Urothelium cell line (cell line): ENCODE measurements around the gene FBXO28.

Experiments
- DNase-seq: peaks from one replicate; pipeline ENCODE4 v3.0.0; 2011; ENCODE audit warnings: low spot score, mixed read lengths
- FAIRE-seq: peaks from 2 replicates; lab custom pipeline; 2011; peaks lifted over from hg19 to GRCh38; lab: Jason Lieb, UNC

The FBXO28 gene

DNA sequence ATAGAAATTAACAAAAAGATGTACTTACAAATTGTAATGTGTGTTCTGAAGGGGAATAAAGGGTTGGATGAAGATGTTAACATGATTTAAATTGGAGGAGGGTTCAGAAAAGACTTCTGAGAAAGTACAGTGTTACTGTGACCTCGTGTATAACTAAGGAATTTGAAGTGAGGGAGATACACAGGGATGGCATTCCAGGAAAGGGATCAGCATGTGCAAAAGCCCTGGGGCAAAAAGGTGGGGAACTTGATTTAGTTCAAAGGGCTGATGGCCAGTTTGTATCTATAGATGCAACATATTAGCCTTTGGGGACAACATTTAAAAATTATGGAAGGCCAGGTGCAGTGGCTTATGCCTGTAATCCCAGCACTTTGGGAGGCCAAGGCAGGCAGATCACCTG is 35.8 kb downstream of the FBXO28 start:
- DNase-seq (no peak), FAIRE-seq (no peak)

DNA sequence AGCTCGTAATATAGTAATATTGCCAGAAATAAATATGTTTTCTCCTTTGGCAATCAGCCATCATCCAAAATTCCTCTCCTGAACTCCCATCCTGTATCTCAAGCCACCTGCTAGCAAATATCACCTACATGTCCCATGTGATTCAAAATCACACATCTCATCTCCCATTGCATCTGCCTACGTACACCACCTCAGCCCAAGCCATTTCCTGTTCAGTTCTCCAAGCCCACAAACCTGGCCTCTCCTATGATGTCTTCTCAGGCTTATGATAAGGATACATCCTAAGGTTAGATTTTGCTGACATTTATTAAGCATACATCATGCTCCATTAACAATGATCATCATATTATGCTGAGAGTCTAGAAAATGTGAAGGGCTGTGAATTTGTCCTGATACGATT is 37.2 kb downstream of the FBXO28 start:
- FAIRE-seq, result no peak
- DNase-seq, result no peak

DNA sequence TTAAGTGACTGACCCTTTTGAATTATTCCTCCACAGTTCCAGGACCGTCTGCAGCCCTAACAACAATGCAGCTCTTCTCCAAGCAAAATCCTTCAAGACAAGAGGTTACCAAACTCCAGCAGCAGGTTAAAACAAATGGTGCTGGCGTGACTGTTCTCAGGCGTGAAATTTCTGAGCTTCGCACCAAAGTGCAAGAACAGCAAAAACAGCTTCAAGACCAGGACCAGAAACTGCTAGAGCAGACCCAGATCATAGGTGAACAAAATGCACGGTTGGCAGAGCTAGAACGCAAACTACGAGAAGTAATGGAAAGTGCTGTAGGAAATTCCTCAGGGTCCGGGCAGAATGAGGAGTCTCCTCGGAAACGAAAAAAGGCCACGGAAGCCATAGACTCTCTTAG is 43.4 kb downstream of the FBXO28 start:
- DNase-seq (no peak), FAIRE-seq (no peak)

GRCh38 chr1:224159541-224159940 is 45.6 kb downstream of the FBXO28 start:
- FAIRE-seq, result no peak

DNA sequence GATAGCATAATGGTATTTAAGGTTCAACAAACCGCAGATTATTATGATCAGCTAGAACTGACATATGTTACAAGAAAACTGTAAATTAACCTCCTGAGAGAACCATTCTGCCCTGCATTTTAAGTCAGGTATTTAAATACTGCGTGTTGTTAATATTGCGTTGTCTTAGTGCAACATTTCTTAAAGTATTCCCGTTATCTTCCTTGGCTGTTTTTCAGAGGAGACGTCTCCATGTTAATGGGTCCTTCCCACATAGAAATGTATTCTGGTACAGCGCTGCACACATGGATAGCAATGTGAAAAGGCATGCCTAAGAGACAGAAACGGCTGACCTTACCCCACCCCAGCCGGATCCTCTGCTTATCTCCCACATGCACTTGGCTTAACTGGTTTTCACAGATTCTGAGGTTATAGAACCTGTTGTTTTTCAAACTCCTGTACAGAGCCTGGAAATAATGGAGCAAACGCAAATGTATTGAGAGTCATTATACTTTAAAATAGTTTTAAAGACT is 46.3 kb downstream of the FBXO28 start:
- no peak for FAIRE-seq

More at GRCh38 chr1:224159541-224159940, 45.6 kb downstream of the FBXO28 start:
- DNase-seq, result no peak

DNA sequence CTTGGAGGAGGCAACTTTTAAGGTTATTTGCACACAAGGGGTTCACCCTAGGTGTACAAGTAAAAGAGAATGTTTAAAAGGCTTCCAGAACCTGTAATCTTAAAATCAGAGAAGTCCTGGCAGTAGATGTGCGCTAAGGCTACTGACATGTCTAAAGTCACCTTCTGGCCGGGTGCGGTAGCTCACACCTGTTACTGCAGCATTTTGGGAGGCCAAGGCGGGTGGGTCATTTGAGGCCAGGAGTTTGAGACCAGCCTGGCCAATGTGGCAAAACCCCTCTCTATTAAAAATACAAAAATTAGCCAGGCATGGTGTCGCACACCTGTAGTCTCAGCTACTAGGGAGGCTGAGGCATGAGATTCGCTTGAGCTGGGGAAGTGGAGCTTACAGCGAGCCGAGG is 48.9 kb downstream of the FBXO28 start:
- FAIRE-seq, result no peak
- no peak for DNase-seq

More for the DNA sequence above, 46.3 kb downstream of the FBXO28 start:
- no peak for DNase-seq

- DNase-seq (no peak), FAIRE-seq (no peak)
Measured at GRCh38 chr1:224163311-224163710, 49.4 kb downstream of the FBXO28 start.

GRCh38 chr1:224168859-224169380 is 55.0 kb downstream of the FBXO28 start:
- DNase-seq (peak; percentile 36), FAIRE-seq (no peak)

GRCh38 chr1:224169718-224170270 is 55.9 kb downstream of the FBXO28 start:
- DNase-seq, result no peak
- no peak for FAIRE-seq

- DNase-seq (no peak), FAIRE-seq (no peak)
Measured at GRCh38 chr1:224170343-224170742, 56.4 kb downstream of the FBXO28 start.

GRCh38 chr1:224170748-224171478 is 57.0 kb downstream of the FBXO28 start:
- DNase-seq (no peak), FAIRE-seq (no peak)

- no peak for DNase-seq
- no peak for FAIRE-seq
Measured at GRCh38 chr1:224172229-224172628, 58.3 kb downstream of the FBXO28 start.

- no peak for DNase-seq
- FAIRE-seq, result no peak
Measured at GRCh38 chr1:224173523-224173922, 59.6 kb downstream of the FBXO28 start.

GRCh38 chr1:224175617-224176016 is 61.7 kb downstream of the FBXO28 start:
- DNase-seq (no peak), FAIRE-seq (no peak)

DNA sequence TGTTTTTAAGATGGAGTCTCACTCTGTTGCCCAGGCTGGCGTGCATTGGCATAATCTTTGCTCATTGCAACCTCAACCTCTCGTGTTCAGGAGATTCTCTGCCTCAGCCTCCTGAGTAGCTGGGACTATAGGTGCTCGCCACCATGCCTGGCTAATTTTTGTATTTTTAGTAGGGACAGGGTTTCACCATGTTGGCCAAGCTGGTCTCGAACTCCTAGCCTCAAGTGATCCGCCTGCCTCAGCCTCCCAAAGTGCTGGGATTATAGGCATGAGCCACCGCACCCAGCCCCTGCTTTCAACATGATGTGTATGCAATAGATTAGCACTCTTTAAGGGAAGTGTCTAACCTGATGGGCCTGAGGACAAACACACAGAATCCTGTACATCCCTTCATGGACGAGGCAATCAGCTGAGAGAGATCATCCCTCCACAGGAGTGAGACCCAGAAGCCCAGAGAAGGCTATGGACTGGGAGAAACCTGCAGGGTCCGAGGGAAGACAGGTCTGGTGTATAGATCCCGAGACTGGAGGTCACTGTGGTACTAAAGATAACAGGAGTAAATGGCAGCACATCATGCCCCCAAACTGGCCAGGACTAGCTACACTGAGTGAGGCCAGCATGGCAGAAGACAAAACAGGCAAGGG is 63.6 kb downstream of the FBXO28 start:
- FAIRE-seq (no peak), DNase-seq (no peak)

GRCh38 chr1:224178894-224179293 is 65.0 kb downstream of the FBXO28 start:
- no peak for FAIRE-seq

DNA sequence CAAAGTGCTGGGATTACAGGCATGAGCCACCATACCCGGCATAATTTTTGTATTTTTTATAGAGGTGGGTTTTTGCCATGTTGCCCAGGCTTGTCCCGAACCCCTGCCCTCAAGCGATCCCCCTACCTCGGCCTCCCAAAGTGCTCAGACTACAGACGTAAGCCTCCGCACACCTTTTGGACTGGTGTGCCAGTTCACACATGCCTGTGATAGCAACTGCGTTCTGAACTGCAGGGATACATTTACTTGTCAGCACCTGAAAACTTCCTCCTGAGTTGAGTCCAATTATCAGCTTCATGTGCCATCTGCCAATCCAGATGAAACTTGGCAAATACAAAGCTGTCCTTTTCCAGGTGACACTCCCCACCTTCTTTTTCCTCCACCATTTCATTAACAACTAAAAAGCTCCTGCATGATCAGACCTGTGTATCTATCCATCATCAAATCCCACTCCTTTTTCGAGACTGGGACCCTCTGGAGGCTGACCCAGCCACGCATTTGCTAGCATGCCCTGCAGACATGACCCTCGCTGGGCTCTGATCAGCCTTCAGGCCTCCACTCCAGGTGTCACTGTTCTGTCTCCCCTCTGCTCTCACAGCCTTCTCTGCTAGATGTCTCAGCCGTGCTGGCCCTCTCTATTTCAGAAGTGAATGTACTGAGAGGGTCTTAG is 67.0 kb downstream of the FBXO28 start:
- no peak for FAIRE-seq
- DNase-seq, result no peak

More at GRCh38 chr1:224178894-224179293, 65.0 kb downstream of the FBXO28 start:
- no peak for DNase-seq

GRCh38 chr1:224181453-224181810 is 67.5 kb downstream of the FBXO28 start:
- FAIRE-seq, result no peak
- no peak for DNase-seq

DNA sequence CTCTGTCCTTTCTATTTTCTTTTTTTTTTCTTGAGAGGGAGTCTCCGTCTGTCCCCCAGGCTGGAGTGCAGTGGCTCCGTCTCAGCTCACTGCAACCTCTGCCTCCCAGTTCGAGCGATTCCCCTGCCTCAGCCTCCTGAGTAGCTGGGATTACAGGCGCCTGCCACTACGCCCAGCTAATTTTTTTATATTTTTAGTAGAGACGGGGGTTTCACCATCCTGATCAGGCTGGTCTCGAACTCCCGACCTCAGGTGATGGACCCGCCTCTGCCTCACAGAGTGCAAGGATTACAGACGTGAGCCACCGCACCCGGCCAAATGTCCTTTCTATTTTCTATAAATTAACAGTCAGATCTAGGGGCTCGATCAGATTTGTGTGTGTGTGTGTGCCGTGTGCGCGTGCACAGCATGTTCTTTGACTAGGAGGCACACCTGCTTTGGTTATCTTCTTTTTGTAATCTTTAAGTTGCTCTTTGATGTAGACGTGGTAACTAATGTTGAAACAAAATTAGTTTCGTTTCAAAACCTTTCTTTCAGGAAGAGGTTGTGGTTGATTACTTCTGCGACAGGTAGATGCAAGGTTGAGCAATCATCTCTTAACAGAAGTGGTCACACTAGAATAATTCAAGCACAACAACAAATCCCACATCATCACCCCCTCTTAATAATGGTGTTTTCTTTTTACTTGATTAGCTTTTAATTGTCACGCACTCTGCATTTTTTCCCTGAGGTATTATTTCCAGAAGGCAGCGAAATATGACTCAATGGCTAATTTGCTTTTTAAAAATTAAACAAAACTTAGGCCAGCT is 68.3 kb downstream of the FBXO28 start:
- DNase-seq (no peak), FAIRE-seq (no peak)

DNA sequence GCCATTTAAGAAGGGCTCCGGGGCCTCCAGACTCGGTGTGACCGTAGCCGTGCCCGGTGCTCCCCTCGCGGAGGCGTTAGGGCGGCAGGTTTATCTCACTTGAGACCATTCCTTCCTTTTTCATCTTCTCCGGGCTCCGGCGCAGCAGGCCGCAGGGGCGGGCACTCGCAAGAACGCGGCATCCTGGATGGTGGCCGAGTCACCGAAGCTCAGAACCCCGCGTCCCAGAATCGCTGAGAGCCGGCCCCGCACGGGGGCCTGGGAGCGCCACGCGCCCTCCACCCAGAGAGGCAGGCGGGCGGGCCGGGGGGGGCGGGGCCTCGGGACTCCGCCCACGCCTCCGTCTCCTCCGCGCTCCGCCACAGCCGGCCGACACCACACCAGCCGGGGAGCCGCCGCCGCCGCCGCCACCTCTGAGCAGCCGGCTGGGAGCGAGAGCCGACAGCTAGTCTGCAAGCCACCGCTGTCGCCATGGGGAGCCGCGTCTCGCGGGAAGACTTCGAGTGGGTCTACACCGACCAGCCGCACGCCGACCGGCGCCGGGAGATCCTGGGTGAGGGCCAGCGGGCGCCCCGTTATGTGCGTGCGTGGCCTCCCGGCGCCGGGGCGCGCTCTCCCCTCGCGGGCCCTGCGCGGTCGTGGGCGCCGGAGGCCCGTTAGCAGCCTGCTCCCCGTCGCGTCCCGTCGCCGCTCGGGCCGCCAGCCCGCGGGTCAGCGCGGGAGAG is 69.1 kb downstream of the FBXO28 start, which contains the start of gene DEGS1:
DEGS1 (plus strand) TSS at position 375 of the 725 bp plus-strand sequence; CDS start at position 472, 97 bp downstream.
- FAIRE-seq, result no peak
- DNase-seq, result peak; percentile 97
